Measurements from ENCODE around the gene GREB1L.

DNA sequence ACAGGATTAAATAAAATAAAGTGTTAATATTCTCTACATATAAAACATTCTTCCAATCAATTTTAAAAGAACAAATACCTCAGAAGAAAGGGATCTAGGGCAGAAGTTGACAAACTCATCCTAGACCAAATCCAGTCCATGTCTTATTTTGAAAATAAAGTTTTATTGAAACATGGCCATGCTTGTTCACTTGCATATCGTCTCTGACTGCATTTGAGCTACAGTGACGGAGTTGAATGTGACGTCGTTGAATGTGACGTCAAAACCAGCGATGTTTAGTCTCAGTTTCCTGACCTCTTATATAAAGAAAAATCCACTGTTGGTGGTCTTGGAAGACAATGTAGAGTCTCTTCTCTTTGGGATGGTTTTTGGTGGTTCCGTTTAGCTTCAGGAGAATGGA, 33.6 kb downstream of the GREB1L start:
- TF ChIP-seq, protein P1, sequence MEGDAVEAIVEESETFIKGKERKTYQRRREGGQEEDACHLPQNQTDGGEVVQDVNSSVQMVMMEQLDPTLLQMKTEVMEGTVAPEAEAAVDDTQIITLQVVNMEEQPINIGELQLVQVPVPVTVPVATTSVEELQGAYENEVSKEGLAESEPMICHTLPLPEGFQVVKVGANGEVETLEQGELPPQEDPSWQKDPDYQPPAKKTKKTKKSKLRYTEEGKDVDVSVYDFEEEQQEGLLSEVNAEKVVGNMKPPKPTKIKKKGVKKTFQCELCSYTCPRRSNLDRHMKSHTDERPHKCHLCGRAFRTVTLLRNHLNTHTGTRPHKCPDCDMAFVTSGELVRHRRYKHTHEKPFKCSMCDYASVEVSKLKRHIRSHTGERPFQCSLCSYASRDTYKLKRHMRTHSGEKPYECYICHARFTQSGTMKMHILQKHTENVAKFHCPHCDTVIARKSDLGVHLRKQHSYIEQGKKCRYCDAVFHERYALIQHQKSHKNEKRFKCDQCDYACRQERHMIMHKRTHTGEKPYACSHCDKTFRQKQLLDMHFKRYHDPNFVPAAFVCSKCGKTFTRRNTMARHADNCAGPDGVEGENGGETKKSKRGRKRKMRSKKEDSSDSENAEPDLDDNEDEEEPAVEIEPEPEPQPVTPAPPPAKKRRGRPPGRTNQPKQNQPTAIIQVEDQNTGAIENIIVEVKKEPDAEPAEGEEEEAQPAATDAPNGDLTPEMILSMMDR (optimal IDR thresholded peaks at IDR 0.05 in 1 of 3, IDR thresholded peaks at IDR 0.05 in 1 of 3, conservative IDR thresholded peaks at IDR 0.05 in 1 of 3; ENCODE audit: extremely low read depth in 1 of 3, insufficient read depth in 2 of 3, low read length in 3 of 3), result no peak
- no peak for TF ChIP-seq EZH2 (IDR thresholded peaks at IDR 0.05; ENCODE audit: low read length)

All from keratinocyte (primary cell).